HG02970 (cell line): ENCODE data around the gene FAM217A.

ENCODE experiments used
- ATAC-seq: cut with Tn5 transposase; IDR thresholded peaks from one replicate; pipeline ENCODE4 v1.9.1; 2021; ENCODE audit warnings: mild to moderate bottlenecking, moderate library complexity, moderate number of reproducible peaks; ENCODE audit not compliant: unreplicated experiment, low FRiP score

The FAM217A gene

GRCh38 chr6:4025681-4026080 lies 53.3 kb downstream of the FAM217A start:
- no peak for ATAC-seq

- no peak for ATAC-seq
Observed at GRCh38 chr6:4023240-4023639, 55.7 kb downstream of the FAM217A start.

DNA sequence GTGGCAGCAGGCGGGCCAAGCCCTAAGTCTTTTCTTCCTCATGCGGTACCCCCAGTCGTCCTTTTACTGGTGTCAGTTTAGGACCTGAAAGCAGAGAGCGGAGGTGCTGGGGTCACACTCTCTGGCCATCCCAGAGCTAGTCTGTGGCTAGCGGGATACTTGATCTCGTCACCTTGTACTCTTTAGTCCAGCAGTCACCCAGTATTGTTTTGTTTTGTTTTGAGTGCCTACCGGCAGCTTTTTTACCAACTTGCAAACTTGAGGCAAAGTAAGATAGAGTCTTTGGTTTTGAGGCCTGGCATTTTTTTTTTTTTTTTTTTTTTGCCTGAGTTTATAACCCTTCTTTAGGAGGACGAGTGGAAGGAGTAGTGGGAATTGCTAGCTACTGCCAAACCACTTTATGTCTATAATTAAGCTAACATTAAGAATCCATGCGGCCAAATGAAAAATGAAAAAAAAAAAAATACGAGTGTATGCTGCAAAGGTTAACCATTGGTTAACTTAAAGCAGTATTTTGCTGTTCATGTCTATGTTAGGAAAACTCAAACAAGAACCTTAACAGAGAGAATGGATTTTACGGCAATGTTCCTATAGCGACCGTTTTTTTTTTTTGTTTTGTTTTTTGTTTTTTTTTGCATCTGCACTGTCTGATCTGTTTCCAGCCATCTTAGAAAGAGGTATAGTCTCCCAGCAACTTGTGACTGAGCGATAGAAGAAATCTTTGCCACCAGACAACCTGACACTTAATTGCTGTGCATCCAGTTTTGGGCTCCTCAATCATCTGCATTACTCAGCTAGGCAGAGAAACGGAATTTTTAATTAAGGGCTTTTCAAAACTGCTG lies 56.9 kb downstream of the FAM217A start:
- ATAC-seq, result peak; percentile 10

GRCh38 chr6:4021133-4021853 lies 57.6 kb downstream of the FAM217A start:
- ATAC-seq, result peak; percentile 44

DNA sequence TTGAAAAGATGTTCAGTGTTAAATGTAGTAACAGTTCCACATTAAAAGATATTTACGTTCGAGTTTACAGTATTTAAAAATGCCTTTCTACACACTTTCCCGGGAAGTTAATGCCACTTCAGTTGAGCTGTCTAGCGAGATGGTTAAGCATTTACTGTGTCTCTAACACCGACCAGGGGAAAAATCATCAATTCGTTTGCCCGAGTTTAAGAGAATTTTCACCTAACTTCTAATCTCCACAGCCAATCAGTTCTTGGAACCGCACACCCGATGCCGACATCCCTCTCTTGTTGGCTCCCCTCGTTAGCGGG lies 58.2 kb downstream of the FAM217A start:
- ATAC-seq, result no peak

DNA sequence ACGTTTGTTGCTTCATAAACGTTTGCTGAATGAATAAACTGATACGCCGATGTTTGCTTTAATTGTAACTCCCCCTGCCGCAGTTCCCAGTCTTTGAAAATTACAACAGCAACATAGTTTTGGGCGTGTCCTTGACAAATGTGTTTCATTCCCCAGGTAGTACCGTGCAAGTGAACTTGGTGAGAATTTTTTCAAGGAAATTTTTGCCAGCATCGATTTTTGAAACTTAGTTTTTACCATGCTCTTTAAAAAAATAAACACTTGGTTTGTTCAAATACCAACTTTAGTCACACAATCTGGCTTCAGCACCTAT lies 60.1 kb downstream of the FAM217A start:
- ATAC-seq, result peak; percentile 1
